NCI-H187 treated with DMSO at 0.1 percent for 48 hours (cell line): Measurements from ENCODE around the gene SRPK3.

Experiments
- DNase-seq: peaks from one replicate; lab custom pipeline; 2025; lab: John Stamatoyannopoulos, UW

The SRPK3 gene

GRCh38 chrX:153831429-153832150 lies 50.7 kb downstream of the SRPK3 start:
- no peak for DNase-seq

GRCh38 chrX:153832728-153833127 lies 51.9 kb downstream of the SRPK3 start:
- no peak for DNase-seq
